Measurements from ENCODE around the gene SKP2.
A peak's percentile ranks its signal among the peaks of the same experiment; 100 is the strongest.

SKP2 gene

DNA sequence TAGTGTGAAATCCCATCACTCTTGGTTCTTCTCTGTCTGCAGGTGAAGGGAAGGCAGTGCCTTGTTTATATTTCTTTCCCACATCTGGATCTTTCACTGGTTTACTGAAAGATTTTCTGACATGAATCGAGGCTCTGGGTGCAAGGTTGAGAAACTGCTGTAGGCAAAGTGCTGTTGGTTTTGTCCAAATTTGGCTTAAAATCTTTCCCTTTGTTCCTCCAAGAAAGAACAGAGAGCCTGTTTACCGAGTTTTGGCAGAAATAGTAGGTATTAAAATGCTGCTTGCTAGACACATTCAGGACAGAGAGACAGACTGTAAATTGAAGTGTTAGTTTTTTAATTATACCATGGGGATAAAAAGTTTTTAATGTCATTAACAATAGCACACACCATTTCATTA is 21.5 kb downstream of the SKP2 start:
- DNase-seq (ENCODE audit: insufficient read length, low spot score) (no peak), FAIRE-seq (no peak)
- TF ChIP-seq, protein P1, sequence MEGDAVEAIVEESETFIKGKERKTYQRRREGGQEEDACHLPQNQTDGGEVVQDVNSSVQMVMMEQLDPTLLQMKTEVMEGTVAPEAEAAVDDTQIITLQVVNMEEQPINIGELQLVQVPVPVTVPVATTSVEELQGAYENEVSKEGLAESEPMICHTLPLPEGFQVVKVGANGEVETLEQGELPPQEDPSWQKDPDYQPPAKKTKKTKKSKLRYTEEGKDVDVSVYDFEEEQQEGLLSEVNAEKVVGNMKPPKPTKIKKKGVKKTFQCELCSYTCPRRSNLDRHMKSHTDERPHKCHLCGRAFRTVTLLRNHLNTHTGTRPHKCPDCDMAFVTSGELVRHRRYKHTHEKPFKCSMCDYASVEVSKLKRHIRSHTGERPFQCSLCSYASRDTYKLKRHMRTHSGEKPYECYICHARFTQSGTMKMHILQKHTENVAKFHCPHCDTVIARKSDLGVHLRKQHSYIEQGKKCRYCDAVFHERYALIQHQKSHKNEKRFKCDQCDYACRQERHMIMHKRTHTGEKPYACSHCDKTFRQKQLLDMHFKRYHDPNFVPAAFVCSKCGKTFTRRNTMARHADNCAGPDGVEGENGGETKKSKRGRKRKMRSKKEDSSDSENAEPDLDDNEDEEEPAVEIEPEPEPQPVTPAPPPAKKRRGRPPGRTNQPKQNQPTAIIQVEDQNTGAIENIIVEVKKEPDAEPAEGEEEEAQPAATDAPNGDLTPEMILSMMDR (IDR thresholded peaks at IDR 0.05; ENCODE audit: insufficient read depth, missing control alignments): no peak

GRCh38 chr5:36174119-36174518 is 22.2 kb downstream of the SKP2 start:
- DNase-seq (ENCODE audit: insufficient read length, low spot score) (no peak), FAIRE-seq (no peak)
- TF ChIP-seq, protein P1 (IDR thresholded peaks at IDR 0.05; ENCODE audit: insufficient read depth, missing control alignments): no peak

DNA sequence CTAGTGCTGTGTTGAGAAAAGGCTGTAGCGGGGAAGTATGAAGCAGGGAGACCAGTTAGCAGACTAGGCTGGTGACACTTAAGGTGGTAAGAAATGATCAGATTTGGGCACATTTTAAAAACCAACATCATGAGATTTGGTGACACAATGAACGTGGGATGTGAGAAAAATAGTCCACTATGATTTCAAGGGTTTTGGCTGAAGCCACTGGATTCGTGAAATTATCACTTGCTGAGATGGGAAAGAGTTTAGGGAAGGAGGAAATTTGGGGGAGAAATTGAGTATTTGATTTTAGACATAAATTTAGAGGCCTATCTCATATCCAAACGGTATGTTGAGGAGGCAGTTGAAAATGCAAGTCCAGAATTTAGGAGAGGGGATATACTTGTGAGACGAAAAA is 23.1 kb downstream of the SKP2 start:
- DNase-seq (ENCODE audit: insufficient read length, low spot score): no peak
- TF ChIP-seq, protein P1 (IDR thresholded peaks at IDR 0.05; ENCODE audit: insufficient read depth, missing control alignments): no peak
- FAIRE-seq: no peak

- FAIRE-seq (no peak), DNase-seq (ENCODE audit: insufficient read length, low spot score) (no peak)
- TF ChIP-seq, protein P1 (IDR thresholded peaks at IDR 0.05; ENCODE audit: insufficient read depth, missing control alignments): no peak
Measured at GRCh38 chr5:36177154-36177553, 25.2 kb downstream of the SKP2 start.

DNA sequence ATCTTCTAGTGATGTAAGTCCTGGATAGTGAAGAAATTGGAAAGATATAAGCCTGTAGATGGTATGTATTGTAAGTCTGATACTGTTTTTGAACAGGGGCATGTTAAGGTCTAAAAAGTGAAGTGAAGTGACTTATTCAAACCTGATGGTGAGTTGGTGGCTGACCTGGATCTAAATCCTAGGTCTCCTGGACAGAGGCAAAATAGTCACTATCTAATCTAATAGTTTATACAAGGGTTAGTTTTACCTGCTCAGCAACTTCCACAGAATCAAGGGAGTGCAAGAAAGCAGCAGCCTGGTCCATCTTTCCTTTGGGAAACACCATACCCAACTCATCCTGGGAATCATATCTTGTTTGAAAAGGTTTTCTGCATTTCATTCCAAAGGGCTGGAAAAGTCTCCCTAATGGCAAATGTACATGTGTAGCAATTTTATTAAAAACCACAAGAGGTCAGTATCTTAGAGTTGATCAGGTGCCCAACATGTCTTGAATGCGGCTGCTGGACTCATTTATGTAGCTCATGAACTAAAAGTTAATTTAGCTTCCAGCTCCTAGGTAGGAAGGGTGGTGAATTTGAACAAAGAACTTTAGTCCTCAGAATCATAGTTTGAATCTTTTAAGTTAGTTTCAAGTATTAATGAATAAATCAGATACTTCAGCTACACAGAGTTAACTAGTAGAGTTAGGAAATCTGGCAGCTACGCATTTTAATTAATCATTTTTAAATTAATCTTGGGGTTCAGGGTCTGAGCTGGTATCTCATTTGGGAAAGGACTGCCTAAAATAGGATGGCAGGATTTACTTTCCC is 26.0 kb downstream of the SKP2 start:
- TF ChIP-seq, protein P1 (IDR thresholded peaks at IDR 0.05; ENCODE audit: insufficient read depth, missing control alignments): peak; percentile 45

GRCh38 chr5:36178524-36178890 is 26.6 kb downstream of the SKP2 start:
- TF ChIP-seq, protein P1 (IDR thresholded peaks at IDR 0.05; ENCODE audit: insufficient read depth, missing control alignments): no peak
- FAIRE-seq (no peak), DNase-seq (ENCODE audit: insufficient read length, low spot score) (no peak)

More for the DNA sequence above, 26.0 kb downstream of the SKP2 start:
- peak; percentile 25 for FAIRE-seq
- no peak for DNase-seq (ENCODE audit: insufficient read length, low spot score)

- TF ChIP-seq, protein P1 (IDR thresholded peaks at IDR 0.05; ENCODE audit: insufficient read depth, missing control alignments): no peak
- FAIRE-seq (no peak), DNase-seq (ENCODE audit: insufficient read length, low spot score) (no peak)
Measured at GRCh38 chr5:36179950-36180349, 28.0 kb downstream of the SKP2 start.
